ENCODE data around the gene SYNE1.
"Not testable (repeated sequence)": the region's sequence is repeated elsewhere in the genome, so short reads cannot be mapped to it uniquely, and the experiment has no call there.

The SYNE1 gene

DNA sequence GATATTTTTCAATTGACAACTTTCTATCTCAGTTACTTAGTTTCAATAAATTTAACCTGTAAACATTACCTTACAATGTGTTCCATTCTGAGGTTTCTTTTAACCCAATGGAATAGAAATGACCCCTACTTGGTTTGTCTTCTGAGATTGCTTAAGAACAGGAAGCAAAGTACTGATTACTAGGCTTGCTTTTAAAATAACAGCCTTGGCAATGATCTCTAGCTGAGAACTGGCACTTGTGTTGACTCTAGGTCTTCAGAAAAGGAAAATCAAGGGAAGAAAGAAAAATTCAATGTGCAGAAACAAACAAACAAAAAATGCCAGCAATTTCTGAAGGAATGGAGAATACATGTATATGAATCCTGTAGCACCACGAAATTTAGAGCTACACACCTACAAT, 66.1 kb downstream of the SYNE1 start:
- Histone ChIP-seq H3K4me1 (ENCODE audit: control insufficient read depth, insufficient read depth, low read length) (no peaks in the 10 kb centered on the region), H3K27ac (ENCODE audit: low read length) (no peak overlapping the region), H3K27me3 (ENCODE audit: control insufficient read depth in 1 of 2, insufficient read depth in 2 of 2, low read length in 2 of 2) (no peaks in the 10 kb centered on the region), H3K9me3 (ENCODE audit: control insufficient read depth in 2 of 2, low read length in 2 of 2) (no peaks in the 10 kb centered on the region), H3K4me3 (ENCODE audit: low read length in 2 of 2) (no peak overlapping the region), H3K36me3 (ENCODE audit: control insufficient read depth in 2 of 2, insufficient read depth in 2 of 2, low read length in 2 of 2) (no peaks in the 10 kb centered on the region), H3K9ac (ENCODE audit: low read length in 2 of 2) (no peak overlapping the region)

DNA sequence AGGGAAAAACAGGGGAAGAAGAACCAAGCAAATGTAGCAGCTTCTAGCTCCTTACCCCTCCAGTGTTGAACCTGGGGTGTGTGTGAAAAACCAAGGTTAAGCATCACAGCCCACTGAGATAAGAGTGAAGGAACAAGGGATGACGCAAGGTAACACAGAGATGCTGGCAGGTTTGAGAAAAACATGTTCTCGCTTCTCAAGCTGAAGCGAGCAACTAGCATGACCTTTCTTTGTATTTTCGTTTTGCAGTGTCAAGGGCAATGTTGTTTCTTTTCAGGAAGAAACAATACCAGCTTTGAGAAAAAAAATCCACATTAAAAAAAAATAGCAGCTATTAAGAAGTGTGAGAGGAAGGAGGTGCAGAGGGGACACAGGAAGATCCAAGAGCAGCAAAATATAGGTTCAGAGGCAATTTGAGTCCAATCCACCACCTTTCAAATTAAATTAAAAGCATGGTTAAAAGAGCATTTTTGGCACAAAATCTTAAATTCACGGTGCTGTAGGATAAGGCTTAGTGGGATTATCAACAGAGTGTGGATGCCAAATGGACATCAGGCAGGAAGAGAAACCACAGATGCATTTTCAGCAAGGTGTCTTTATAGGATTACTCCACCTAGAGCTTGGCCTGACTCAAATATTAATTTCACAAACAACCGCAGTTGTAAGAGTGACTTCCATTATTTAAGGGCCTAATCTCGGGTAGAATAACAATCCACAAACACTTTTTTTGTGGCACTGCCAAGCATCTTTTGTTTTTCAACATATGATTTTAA, 70.9 kb downstream of the SYNE1 start:
- no peak overlapping the region for H3K4me3 ChIP-seq (ENCODE audit: low read length in 2 of 2)
- no peaks in the 10 kb centered on the region for H3K4me1 ChIP-seq (ENCODE audit: control insufficient read depth, insufficient read depth, low read length)
- no peak overlapping the region for H3K9ac ChIP-seq (ENCODE audit: low read length in 2 of 2)
- no peak overlapping the region for H3K27ac ChIP-seq (ENCODE audit: low read length)
- no peaks in the 10 kb centered on the region for H3K27me3 ChIP-seq (ENCODE audit: control insufficient read depth in 1 of 2, insufficient read depth in 2 of 2, low read length in 2 of 2)
- no peaks in the 10 kb centered on the region for H3K9me3 ChIP-seq (ENCODE audit: control insufficient read depth in 2 of 2, low read length in 2 of 2)
- H3K36me3 ChIP-seq (ENCODE audit: control insufficient read depth in 2 of 2, insufficient read depth in 2 of 2, low read length in 2 of 2), result no peaks in the 10 kb centered on the region

DNA sequence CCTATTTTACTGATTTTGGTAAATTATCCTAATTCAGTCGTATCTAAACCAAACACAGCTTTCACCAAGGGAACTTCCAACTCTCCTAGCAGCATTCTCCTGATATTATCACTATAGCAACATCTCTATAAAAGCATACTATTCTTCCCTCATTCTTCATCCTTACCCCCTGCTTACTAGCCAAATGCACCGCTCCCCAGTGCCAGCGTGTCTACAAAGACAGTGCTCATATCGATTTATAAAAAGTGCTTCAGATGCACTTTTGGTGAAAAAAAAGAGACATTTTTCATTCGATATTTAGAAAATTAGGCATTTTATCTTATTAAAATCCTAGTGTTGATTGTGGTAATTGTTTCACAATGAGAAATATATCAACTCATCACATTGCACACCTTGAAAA, 74.0 kb downstream of the SYNE1 start:
- no peak overlapping the region for H3K9ac ChIP-seq (ENCODE audit: low read length in 2 of 2)
- no peaks in the 10 kb centered on the region for H3K27me3 ChIP-seq (ENCODE audit: control insufficient read depth in 1 of 2, insufficient read depth in 2 of 2, low read length in 2 of 2)
- H3K9me3 ChIP-seq (ENCODE audit: control insufficient read depth in 2 of 2, low read length in 2 of 2), result peaks cover 0 to under 1% of the 10 kb centered on the region in 2 donors
- no peaks in the 10 kb centered on the region for H3K36me3 ChIP-seq (ENCODE audit: control insufficient read depth in 2 of 2, insufficient read depth in 2 of 2, low read length in 2 of 2)
- no peak overlapping the region for H3K27ac ChIP-seq (ENCODE audit: low read length)
- no peak overlapping the region for H3K4me3 ChIP-seq (ENCODE audit: low read length in 2 of 2)
- H3K4me1 ChIP-seq (ENCODE audit: control insufficient read depth, insufficient read depth, low read length), result no peaks in the 10 kb centered on the region

DNA sequence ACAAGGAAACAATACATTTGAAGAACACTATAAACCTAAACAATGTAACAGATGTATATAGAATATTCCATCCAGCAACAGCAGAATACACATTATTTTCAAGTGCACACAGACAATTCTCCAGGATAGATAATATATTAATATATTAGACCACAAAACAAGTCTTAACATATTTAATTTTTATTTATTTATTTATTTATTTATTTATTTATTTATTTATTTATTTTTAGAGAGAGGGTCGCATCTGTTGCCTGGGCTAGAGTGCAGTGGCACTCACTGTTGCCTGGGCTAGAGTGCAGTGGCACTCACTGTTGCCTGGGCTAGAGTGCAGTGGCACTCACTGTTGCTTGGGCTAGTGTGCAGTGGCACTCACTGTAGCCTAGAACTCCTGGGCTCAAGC, 78.4 kb downstream of the SYNE1 start:
- not testable (repeated sequence) for H3K27me3 ChIP-seq (ENCODE audit: control insufficient read depth in 1 of 2, insufficient read depth in 2 of 2, low read length in 2 of 2); H3K4me3 ChIP-seq (ENCODE audit: low read length in 2 of 2); H3K9ac ChIP-seq (ENCODE audit: low read length in 2 of 2); H3K27ac ChIP-seq (ENCODE audit: low read length); H3K9me3 ChIP-seq (ENCODE audit: control insufficient read depth in 2 of 2, low read length in 2 of 2); H3K4me1 ChIP-seq (ENCODE audit: control insufficient read depth, insufficient read depth, low read length); H3K36me3 ChIP-seq (ENCODE audit: control insufficient read depth in 2 of 2, insufficient read depth in 2 of 2, low read length in 2 of 2)

DNA sequence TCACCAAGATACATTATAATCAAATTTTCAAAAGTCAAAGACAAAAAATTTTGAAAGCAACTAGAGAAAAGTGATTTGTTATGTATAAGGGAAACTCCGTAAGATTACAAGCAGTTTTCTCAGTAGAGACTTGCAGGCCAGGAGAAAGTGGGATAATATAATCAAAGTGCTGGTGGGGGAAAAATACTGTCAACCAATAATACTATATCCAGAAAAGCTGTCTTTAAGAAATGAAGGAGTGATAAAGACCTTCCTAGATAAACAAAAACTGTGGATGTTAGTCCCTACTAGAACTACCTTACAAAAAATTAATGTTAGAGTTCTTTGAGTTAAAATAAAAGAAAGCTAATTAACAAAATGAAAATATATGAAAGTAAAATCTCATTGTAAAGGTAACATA, 79.7 kb downstream of the SYNE1 start:
- Histone ChIP-seq H3K27me3 (ENCODE audit: control insufficient read depth in 1 of 2, insufficient read depth in 2 of 2, low read length in 2 of 2) (no peaks in the 10 kb centered on the region), H3K4me3 (ENCODE audit: low read length in 2 of 2) (no peak overlapping the region), H3K9ac (ENCODE audit: low read length in 2 of 2) (no peak overlapping the region), H3K4me1 (ENCODE audit: control insufficient read depth, insufficient read depth, low read length) (no peaks in the 10 kb centered on the region), H3K27ac (ENCODE audit: low read length) (no peak overlapping the region), H3K9me3 (ENCODE audit: control insufficient read depth in 2 of 2, low read length in 2 of 2) (peaks cover 3 to 4% of the 10 kb centered on the region in 2 donors), H3K36me3 (ENCODE audit: control insufficient read depth in 2 of 2, insufficient read depth in 2 of 2, low read length in 2 of 2) (no peaks in the 10 kb centered on the region)

DNA sequence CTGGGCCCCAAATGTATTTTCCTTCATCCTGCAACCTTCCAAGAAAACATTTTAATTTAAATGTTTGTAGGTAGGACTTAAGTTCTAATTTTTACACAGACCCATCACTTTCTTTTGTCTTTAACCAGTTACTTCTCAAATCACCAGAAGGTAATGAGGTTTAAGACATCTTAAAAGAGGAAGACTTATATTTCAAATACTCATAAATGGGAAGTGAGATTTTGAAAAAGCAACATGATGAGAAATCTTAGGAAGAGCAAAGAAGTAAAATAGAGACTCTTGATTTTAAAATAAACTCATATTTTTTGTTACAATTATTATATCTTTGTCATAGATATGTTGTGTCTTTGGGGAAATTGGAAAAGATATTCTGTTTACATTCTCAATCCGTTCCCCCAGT, 82.3 kb downstream of the SYNE1 start:
- peaks cover 3 to 4% of the 10 kb centered on the region in 2 donors for H3K9me3 ChIP-seq (ENCODE audit: control insufficient read depth in 2 of 2, low read length in 2 of 2)
- H3K27ac ChIP-seq (ENCODE audit: low read length), result no peak overlapping the region
- H3K4me1 ChIP-seq (ENCODE audit: control insufficient read depth, insufficient read depth, low read length), result no peaks in the 10 kb centered on the region
- H3K9ac ChIP-seq (ENCODE audit: low read length in 2 of 2), result no peak overlapping the region
- no peaks in the 10 kb centered on the region for H3K36me3 ChIP-seq (ENCODE audit: control insufficient read depth in 2 of 2, insufficient read depth in 2 of 2, low read length in 2 of 2)
- H3K4me3 ChIP-seq (ENCODE audit: low read length in 2 of 2), result no peak overlapping the region
- H3K27me3 ChIP-seq (ENCODE audit: control insufficient read depth in 1 of 2, insufficient read depth in 2 of 2, low read length in 2 of 2), result no peaks in the 10 kb centered on the region

DNA sequence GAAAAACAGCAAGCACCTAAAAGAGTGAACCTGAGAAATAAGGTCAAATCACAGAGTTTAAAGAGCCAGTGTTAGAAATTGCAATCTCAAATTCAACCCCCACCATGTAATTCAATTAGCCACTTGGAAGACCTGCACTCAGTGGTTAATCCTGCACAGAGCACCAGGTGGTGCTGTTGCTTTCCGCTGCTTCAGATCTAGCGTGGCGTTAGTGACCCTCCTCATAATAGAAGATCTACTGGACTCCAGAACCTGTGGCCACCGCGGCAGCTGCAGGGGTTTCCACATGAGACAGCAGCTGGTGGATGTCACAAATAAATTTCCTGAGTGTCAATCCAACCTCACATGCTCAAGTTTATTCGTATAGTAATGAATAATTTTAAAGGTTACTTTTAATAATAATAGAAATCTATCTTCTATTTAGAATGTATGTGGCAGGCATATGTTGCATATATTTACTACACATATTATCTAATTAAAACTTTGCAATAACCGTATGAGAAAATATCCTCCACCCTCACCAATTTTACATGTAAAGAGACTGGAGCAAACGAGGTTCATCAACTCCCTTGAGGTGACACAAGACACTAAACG, 84.4 kb downstream of the SYNE1 start:
- Histone ChIP-seq H3K4me1 (ENCODE audit: control insufficient read depth, insufficient read depth, low read length) (no peaks in the 10 kb centered on the region), H3K36me3 (ENCODE audit: control insufficient read depth in 2 of 2, insufficient read depth in 2 of 2, low read length in 2 of 2) (no peaks in the 10 kb centered on the region), H3K4me3 (ENCODE audit: low read length in 2 of 2) (peak overlapping the region in 1 of 2 donors; percentile 30), H3K9me3 (ENCODE audit: control insufficient read depth in 2 of 2, low read length in 2 of 2) (peaks cover 0 to 3% of the 10 kb centered on the region in 2 donors), H3K27me3 (ENCODE audit: control insufficient read depth in 1 of 2, insufficient read depth in 2 of 2, low read length in 2 of 2) (no peaks in the 10 kb centered on the region), H3K9ac (ENCODE audit: low read length in 2 of 2) (no peak overlapping the region), H3K27ac (ENCODE audit: low read length) (no peak overlapping the region)

DNA sequence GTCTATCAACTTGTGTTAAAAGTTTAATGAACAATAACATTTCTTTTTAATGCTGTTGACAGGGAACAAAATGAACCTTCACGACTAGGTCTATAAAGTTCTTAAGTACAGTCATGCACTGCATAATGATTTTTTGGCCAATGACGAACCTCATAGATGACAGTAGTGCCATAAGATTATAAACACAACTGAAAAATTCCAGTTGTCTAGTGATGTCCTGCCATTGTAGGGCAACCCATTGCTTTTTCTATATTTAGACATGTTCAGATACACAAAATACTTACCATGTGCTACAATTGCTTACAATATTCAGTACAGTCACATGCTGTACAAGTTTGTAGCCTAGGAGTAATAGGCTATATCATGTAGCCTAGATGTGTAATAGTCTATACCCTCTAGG, 93.6 kb downstream of the SYNE1 start:
- no peaks in the 10 kb centered on the region for H3K27me3 ChIP-seq (ENCODE audit: control insufficient read depth in 1 of 2, insufficient read depth in 2 of 2, low read length in 2 of 2)
- no peaks in the 10 kb centered on the region for H3K36me3 ChIP-seq (ENCODE audit: control insufficient read depth in 2 of 2, insufficient read depth in 2 of 2, low read length in 2 of 2)
- no peaks in the 10 kb centered on the region for H3K4me1 ChIP-seq (ENCODE audit: control insufficient read depth, insufficient read depth, low read length)
- no peak overlapping the region for H3K4me3 ChIP-seq (ENCODE audit: low read length in 2 of 2)
- no peak overlapping the region for H3K27ac ChIP-seq (ENCODE audit: low read length)
- H3K9me3 ChIP-seq (ENCODE audit: control insufficient read depth in 2 of 2, low read length in 2 of 2), result no peaks in the 10 kb centered on the region
- H3K9ac ChIP-seq (ENCODE audit: low read length in 2 of 2), result no peak overlapping the region

DNA sequence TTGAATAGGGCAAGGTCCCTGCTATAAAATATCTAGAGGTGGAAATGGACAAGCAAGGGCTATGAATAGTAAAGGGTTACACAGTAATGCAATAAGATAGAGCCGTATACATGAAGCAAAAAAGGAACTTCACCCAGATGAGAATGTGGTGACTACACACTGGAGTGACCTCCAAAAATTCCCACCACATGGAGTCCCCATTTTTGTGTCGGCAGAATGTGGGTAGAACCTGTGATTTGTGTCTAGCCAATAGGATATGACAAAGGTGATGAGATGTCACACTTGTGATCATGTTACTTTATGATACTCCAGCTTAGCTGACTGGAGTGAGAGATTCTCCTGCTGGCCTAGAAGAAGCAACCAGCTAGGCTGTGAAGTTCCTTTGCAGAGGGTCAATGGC, 96.8 kb downstream of the SYNE1 start:
- Histone ChIP-seq H3K4me1 (ENCODE audit: control insufficient read depth, insufficient read depth, low read length) (no peaks in the 10 kb centered on the region), H3K4me3 (ENCODE audit: low read length in 2 of 2) (no peak overlapping the region), H3K9ac (ENCODE audit: low read length in 2 of 2) (no peak overlapping the region)

DNA sequence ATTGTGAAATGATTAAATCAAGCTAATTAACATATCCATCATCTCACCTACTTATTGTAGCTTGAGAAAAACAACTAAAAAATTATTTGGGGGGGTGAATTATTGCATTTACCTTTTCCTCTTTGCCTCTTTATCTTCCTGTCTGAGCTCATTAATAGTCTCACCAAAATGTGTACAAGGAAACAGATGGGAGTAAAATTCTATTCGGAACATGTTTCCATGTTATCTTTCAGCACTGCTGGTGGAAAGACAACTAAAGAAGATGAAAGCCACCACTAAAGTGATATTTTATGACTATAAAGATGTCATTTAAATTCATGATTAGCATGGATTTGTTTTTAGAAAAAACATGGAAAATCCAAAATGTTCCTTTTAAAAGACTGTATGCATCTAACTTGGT, 102.6 kb downstream of the SYNE1 start:
- Histone ChIP-seq H3K27ac (ENCODE audit: low read length) (no peak overlapping the region), H3K9me3 (ENCODE audit: control insufficient read depth in 2 of 2, low read length in 2 of 2) (no peaks in the 10 kb centered on the region), H3K4me1 (ENCODE audit: control insufficient read depth, insufficient read depth, low read length) (no peaks in the 10 kb centered on the region), H3K9ac (ENCODE audit: low read length in 2 of 2) (no peak overlapping the region), H3K36me3 (ENCODE audit: control insufficient read depth in 2 of 2, insufficient read depth in 2 of 2, low read length in 2 of 2) (no peaks in the 10 kb centered on the region), H3K27me3 (ENCODE audit: control insufficient read depth in 1 of 2, insufficient read depth in 2 of 2, low read length in 2 of 2) (no peaks in the 10 kb centered on the region), H3K4me3 (ENCODE audit: low read length in 2 of 2) (no peak overlapping the region)

More for the DNA sequence above, 96.8 kb downstream of the SYNE1 start:
- H3K27me3 ChIP-seq (ENCODE audit: control insufficient read depth in 1 of 2, insufficient read depth in 2 of 2, low read length in 2 of 2), result no peaks in the 10 kb centered on the region
- H3K9me3 ChIP-seq (ENCODE audit: control insufficient read depth in 2 of 2, low read length in 2 of 2), result no peaks in the 10 kb centered on the region
- no peaks in the 10 kb centered on the region for H3K36me3 ChIP-seq (ENCODE audit: control insufficient read depth in 2 of 2, insufficient read depth in 2 of 2, low read length in 2 of 2)
- H3K27ac ChIP-seq (ENCODE audit: low read length), result no peak overlapping the region

Data from stomach smooth muscle (tissue), 2 donors.